GM10266 (cell line): ENCODE results near the gene DEF6.

Experiments
- DNase-seq: peaks from one replicate; pipeline ENCODE4 v3.0.0; 2012; ENCODE audit errors: extremely low spot score
- CTCF ChIP-seq: IDR thresholded peaks from 2 replicates; pipeline ENCODE4 v1.5.1; 2012; ENCODE audit warnings: mild to moderate bottlenecking, low read depth; ENCODE audit not compliant: control insufficient read depth, insufficient read depth; ENCODE audit errors: missing control alignments

Gene DEF6

DNA sequence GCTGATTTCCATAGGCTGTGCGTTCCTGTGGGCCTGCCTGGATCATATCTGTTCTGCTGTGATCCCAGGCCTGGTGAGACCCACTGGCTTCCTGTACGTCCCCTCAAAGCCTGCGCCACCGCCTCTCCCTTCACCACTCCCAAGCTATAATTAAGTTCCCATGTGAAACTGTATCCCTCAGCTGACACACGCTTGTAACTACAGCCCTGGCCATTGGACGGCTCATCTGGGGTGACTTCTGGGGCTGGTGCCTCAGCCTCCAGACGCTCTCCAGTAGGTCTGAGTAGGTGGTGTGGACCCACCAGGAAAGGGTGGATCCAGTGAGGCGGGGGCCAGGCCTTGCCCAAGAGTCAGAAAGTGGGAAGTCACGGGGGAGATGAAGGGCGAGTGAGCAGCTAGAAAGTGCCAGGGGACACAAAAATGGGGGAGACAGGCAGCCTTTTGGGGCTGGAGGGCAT, 65.7 kb downstream of the DEF6 start:
- no peak for DNase-seq
- no peak for TF ChIP-seq CTCF

DNA sequence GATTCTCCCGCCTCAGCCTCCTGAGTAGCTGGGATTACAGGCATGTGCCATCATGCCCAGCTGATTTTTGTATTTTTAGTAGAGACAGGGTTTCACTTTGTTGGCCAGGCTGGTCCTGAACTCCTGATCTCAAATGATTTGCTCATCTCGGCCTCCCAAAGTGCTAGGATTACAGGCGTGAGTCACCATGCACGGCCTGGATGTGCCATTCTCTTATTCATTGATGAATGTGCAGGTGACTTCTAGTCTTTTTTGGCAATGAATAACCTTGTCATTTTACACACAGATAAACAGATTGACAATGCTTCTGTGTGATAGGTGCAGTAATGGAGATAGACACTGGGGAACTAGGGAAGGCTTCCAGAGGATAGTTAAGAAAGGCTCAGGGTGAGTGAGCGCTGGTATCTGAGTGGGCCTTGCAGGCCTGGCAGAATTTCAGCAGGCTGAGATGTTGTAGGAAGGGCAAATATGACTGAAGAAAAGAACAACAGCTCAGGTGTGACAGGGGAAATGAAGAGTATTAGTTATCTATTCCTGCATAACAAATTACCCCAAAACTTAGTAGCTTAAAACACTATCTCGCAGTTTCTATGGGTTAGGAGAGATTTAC, 68.1 kb downstream of the DEF6 start:
- no peak for TF ChIP-seq CTCF
- DNase-seq = no peak

DNA sequence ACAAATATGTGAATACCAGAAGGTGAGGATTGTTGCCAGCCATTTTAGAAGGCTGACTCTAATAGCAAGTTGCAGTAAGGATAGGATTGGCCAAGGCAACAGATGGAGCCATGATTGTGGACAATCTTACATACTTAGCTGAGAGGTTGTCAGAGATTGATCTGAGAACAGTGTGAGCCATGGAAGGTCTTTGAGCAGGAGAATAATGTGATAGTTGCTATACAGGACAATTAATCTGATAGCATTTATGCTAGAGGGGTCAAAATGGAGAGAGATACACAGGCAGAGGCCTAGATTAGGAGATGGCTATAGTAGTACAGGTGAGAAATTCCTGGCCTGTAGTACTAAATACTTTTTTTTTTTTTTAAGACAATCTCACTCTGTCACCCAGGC, 68.6 kb downstream of the DEF6 start:
- no peak for DNase-seq
- no peak for TF ChIP-seq CTCF

- no peak for DNase-seq
- no peak for TF ChIP-seq CTCF
These were observed 70.0 kb downstream of the DEF6 start for GRCh38 chr6:35367646-35368037.

DNA sequence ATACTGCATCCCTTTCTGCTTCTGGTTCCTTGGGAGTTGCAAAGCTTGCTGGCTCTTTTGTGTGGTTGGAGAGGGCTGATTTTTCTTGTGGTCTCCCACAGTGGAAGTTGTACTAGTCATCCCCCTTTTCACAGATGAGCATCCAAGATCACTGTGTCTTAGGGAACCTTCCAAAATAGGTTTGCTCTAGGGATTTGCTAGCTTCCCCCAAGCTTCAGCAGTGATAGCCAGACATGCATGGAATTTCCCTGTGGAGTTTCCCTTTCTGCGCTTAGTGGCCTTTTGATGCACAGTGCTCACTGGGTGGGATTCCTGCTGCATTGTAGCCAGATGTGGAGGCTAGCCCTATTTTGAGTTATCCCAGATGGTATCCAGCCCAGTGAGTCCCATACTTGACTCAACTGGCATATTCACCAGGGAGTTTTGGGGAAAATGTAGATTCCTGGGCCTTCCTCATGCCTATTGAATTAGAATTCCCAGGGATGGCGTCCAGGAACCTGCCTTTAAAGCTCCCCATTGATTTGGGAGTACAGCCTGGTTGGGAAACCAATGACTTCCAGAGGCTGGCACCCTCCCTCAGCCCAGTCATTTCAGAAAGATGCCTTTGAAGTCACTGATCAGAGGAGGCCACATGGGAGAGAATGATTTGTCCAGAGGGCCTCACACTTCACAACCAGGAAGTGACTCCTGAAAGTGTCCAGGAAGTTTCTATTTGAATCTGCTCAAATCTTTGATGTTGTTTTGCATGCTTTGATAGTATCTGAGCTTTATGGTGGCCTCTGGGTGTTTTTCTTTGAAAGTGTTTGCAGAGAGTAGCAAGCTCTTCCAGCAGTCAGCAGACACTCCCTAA, 70.6 kb downstream of the DEF6 start:
- peak; percentile 50 for DNase-seq
- no peak for TF ChIP-seq CTCF

DNA sequence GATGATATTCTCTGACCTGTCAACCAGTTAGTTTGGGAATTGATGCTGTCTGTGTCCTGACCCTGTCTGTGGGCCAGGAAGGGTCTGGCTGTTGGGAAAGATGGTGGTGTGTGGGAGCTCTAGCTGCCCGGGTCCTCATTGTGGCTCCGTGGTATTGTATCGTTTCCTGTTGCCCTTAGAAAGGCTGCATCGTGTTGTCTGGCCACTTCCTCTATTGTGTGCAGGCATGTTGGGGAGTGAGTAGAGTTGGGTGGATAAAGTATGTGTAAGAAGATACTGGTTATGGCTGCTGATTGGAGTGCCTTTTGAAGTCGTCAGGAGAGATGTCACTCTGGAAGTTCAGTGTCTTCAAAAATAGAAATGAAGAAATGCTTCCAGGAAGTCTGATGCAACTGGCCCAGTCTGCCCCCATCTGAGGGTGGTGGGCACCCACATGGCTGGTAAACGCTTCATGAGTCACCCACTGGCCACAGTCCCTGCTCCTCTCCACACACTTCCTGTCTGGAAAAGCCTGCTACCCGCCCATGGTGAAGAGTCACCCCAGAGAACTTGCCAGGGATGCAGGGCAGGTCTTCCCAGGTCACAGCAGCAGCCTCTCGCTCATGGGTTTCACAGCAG, 72.6 kb downstream of the DEF6 start:
- peak; percentile 63 for DNase-seq
- no peak for TF ChIP-seq CTCF
